GM21390 (cell line): ENCODE data around the gene KDM1A.

ENCODE experiments used
- ATAC-seq: cut with Tn5 transposase; IDR thresholded peaks from one replicate; pipeline ENCODE4 v1.9.1; 2021; ENCODE audit not compliant: unreplicated experiment

The KDM1A gene

GRCh38 chr1:23103001-23103889 lies 84.0 kb downstream of the KDM1A start:
- ATAC-seq, result no peak

GRCh38 chr1:23108918-23109533 lies 89.8 kb downstream of the KDM1A start:
- ATAC-seq, result no peak

- ATAC-seq, result no peak
Observed at GRCh38 chr1:23110391-23110790, 91.1 kb downstream of the KDM1A start.

GRCh38 chr1:23111600-23112535 lies 92.6 kb downstream of the KDM1A start:
- no peak for ATAC-seq

GRCh38 chr1:23114424-23115079 lies 95.3 kb downstream of the KDM1A start:
- ATAC-seq, result peak; percentile 26

- ATAC-seq, result no peak
Observed at GRCh38 chr1:23116216-23116836, 97.1 kb downstream of the KDM1A start.

- no peak for ATAC-seq
Observed at GRCh38 chr1:23116921-23117699, 97.8 kb downstream of the KDM1A start.

- no peak for ATAC-seq
Observed at GRCh38 chr1:23118407-23118806, 99.1 kb downstream of the KDM1A start.

- no peak for ATAC-seq
Observed at GRCh38 chr1:23118957-23119792, 99.9 kb downstream of the KDM1A start.

GRCh38 chr1:23120383-23120782 lies 101.1 kb downstream of the KDM1A start:
- no peak for ATAC-seq

- no peak for ATAC-seq
Observed at GRCh38 chr1:23122023-23122748, 102.9 kb downstream of the KDM1A start.

GRCh38 chr1:23122796-23123195 lies 103.5 kb downstream of the KDM1A start:
- ATAC-seq, result no peak

- ATAC-seq, result no peak
Observed at GRCh38 chr1:23123528-23123927, 104.3 kb downstream of the KDM1A start.

GRCh38 chr1:23124259-23125026 lies 105.2 kb downstream of the KDM1A start:
- no peak for ATAC-seq

- no peak for ATAC-seq
Observed at GRCh38 chr1:23125489-23125888, 106.2 kb downstream of the KDM1A start.

- ATAC-seq, result no peak
Observed at GRCh38 chr1:23126200-23126599, 106.9 kb downstream of the KDM1A start.

- no peak for ATAC-seq
Observed at GRCh38 chr1:23126801-23127200, 107.5 kb downstream of the KDM1A start.
